ENCODE data around the gene GRIN2B.

Gene GRIN2B

DNA sequence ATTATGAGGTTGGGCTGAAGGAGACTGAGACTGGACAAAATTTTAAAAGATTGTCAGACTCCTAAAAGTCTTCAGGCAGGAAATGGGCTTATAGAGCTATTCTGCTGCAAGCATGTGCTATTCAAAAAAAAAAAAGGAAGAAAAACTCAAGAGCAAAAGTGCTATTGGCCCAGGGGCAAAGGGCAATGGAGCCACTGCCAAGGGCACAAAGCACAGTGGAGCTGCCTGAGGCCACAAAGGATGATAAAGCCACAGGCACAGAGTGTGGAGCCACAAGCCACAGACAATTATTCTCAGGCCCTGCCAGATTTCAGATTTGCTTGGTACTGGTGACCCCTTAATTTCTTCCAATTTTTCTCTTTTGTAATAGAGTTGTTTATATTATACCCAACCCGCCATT is 29.6 kb upstream of the GRIN2B start:
- Histone ChIP-seq H2BK12ac (ENCODE audit: low read length in 2 of 2) (no peak overlapping the region), H3K27me3 (ENCODE audit: control insufficient read depth in 1 of 2, insufficient read depth in 1 of 2, low read length in 2 of 2) (no peaks in the 10 kb centered on the region), H3K9ac (ENCODE audit: low read length) (no peak overlapping the region), H3K4ac (ENCODE audit: low read depth in 1 of 2, low read length in 2 of 2) (no peak overlapping the region), H2BK5ac (ENCODE audit: low read depth, low read length, poor library complexity, severe bottlenecking) (no peak overlapping the region), H3K79me1 (replicated peaks; ENCODE audit: low read length, poor library complexity, severe bottlenecking) (no peaks in the 10 kb centered on the region), H2AK5ac (ENCODE audit: low read length, severe bottlenecking) (no peak overlapping the region), H3K27ac (ENCODE audit: low read length, poor library complexity, severe bottlenecking) (no peak overlapping the region), H2BK120ac (ENCODE audit: low read depth, low read length) (no peak overlapping the region), H3K4me2 (ENCODE audit: low read length, poor library complexity, severe bottlenecking) (no peak overlapping the region), H2AFZ (ENCODE audit: low read depth, low read length) (no peak overlapping the region), H2BK15ac (ENCODE audit: low read depth, poor library complexity, severe bottlenecking) (no peak overlapping the region), H3K23ac (ENCODE audit: low read length in 2 of 2) (no peak overlapping the region), H4K8ac (ENCODE audit: low read length) (no peak overlapping the region), H3K18ac (ENCODE audit: low read depth in 1 of 2, low read length in 2 of 2) (no peak overlapping the region), H3K36me3 (ENCODE audit: control insufficient read depth in 1 of 2, insufficient read depth in 2 of 2, low read depth in 1 of 2, low read length in 2 of 2) (no peaks in the 10 kb centered on the region), H3K9me3 (ENCODE audit: control insufficient read depth, low read length) (peaks cover 11% of the 10 kb centered on the region), H3K4me3 (ENCODE audit: insufficient read depth in 1 of 2, low read depth in 1 of 2, low read length in 2 of 2) (no peak overlapping the region), H3K4me1 (ENCODE audit: control insufficient read depth, insufficient read depth, low read depth, low read length) (no peaks in the 10 kb centered on the region), H4K91ac (ENCODE audit: low read length) (no peak overlapping the region), H3K14ac (ENCODE audit: low read length in 2 of 2) (no peak overlapping the region)
- DNase-seq = no peak
- no CpG with 5 or more reads among the region's 1 CpG for WGBS

DNA sequence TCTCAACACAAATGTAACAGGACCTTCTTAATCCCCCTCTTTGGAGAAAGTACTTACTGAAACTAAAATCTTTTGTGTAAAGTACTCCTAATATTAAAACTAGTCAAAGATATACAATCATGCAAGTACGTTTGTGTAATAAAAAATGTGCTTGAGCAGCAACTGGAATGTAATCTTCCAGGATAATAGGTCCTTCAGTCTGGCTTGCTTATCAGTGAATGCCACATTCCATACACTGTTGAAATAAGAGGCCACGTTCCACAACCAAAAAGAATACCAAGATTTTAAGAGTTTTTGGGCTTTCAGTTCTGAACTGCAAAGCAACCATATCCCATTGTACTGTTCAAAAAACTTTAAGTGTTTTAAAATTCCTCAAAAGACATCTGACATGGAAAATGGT is 26.2 kb upstream of the GRIN2B start:
- H4K91ac ChIP-seq (ENCODE audit: low read length) = no peak overlapping the region
- no peaks in the 10 kb centered on the region for H3K27me3 ChIP-seq (ENCODE audit: control insufficient read depth in 1 of 2, insufficient read depth in 1 of 2, low read length in 2 of 2)
- no peak overlapping the region for H3K4me2 ChIP-seq (ENCODE audit: low read length, poor library complexity, severe bottlenecking)
- no peak overlapping the region for H3K27ac ChIP-seq (ENCODE audit: low read length, poor library complexity, severe bottlenecking)
- H3K36me3 ChIP-seq (ENCODE audit: control insufficient read depth in 1 of 2, insufficient read depth in 2 of 2, low read depth in 1 of 2, low read length in 2 of 2) = no peaks in the 10 kb centered on the region
- no peak overlapping the region for H3K14ac ChIP-seq (ENCODE audit: low read length in 2 of 2)
- no peak overlapping the region for H3K23ac ChIP-seq (ENCODE audit: low read length in 2 of 2)
- H3K79me1 ChIP-seq (replicated peaks; ENCODE audit: low read length, poor library complexity, severe bottlenecking) = no peaks in the 10 kb centered on the region
- H2BK15ac ChIP-seq (ENCODE audit: low read depth, poor library complexity, severe bottlenecking) = no peak overlapping the region
- H3K9me3 ChIP-seq (ENCODE audit: control insufficient read depth, low read length) = peaks cover 7% of the 10 kb centered on the region
- H3K18ac ChIP-seq (ENCODE audit: low read depth in 1 of 2, low read length in 2 of 2) = no peak overlapping the region
- H2AK5ac ChIP-seq (ENCODE audit: low read length, severe bottlenecking) = no peak overlapping the region
- H2BK120ac ChIP-seq (ENCODE audit: low read depth, low read length) = no peak overlapping the region
- no peak for DNase-seq
- no peak overlapping the region for H4K8ac ChIP-seq (ENCODE audit: low read length)
- H3K9ac ChIP-seq (ENCODE audit: low read length) = no peak overlapping the region
- no peak overlapping the region for H2BK5ac ChIP-seq (ENCODE audit: low read depth, low read length, poor library complexity, severe bottlenecking)
- 71% methylated on average over 2 of the region's 2 CpGs for WGBS
- no peak overlapping the region for H3K4ac ChIP-seq (ENCODE audit: low read depth in 1 of 2, low read length in 2 of 2)
- no peak overlapping the region for H2BK12ac ChIP-seq (ENCODE audit: low read length in 2 of 2)
- H3K4me1 ChIP-seq (ENCODE audit: control insufficient read depth, insufficient read depth, low read depth, low read length) = no peaks in the 10 kb centered on the region
- no peak overlapping the region for H3K4me3 ChIP-seq (ENCODE audit: insufficient read depth in 1 of 2, low read depth in 1 of 2, low read length in 2 of 2)
- no peak overlapping the region for H2AFZ ChIP-seq (ENCODE audit: low read depth, low read length)

DNA sequence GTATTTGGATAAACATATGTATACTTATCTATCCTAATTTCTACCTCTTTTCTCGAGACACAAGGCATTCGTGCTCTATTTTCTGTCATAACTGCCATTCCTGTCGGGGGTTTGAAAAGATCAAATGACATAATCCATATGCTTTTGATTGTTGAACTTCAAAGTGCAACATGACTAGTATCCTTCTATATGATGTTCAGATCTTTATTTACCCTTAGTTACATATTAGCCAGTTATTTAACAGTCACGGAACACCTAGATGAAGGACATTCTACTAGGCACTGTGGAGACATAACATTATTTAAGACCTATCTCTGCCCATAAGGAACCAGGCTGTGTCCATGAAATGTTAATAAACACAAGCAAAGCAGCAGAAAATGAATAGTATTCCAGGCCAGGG is 11.2 kb upstream of the GRIN2B start:
- H3K36me3 ChIP-seq (ENCODE audit: control insufficient read depth in 1 of 2, insufficient read depth in 2 of 2, low read depth in 1 of 2, low read length in 2 of 2) = no peaks in the 10 kb centered on the region
- H4K91ac ChIP-seq (ENCODE audit: low read length) = no peak overlapping the region
- no peak overlapping the region for H2BK5ac ChIP-seq (ENCODE audit: low read depth, low read length, poor library complexity, severe bottlenecking)
- no peak overlapping the region for H2AFZ ChIP-seq (ENCODE audit: low read depth, low read length)
- no peak overlapping the region for H2BK12ac ChIP-seq (ENCODE audit: low read length in 2 of 2)
- no peaks in the 10 kb centered on the region for H3K9me3 ChIP-seq (ENCODE audit: control insufficient read depth, low read length)
- no peak overlapping the region for H3K27ac ChIP-seq (ENCODE audit: low read length, poor library complexity, severe bottlenecking)
- H3K79me1 ChIP-seq (replicated peaks; ENCODE audit: low read length, poor library complexity, severe bottlenecking) = no peaks in the 10 kb centered on the region
- H3K4me1 ChIP-seq (ENCODE audit: control insufficient read depth, insufficient read depth, low read depth, low read length) = no peaks in the 10 kb centered on the region
- no peaks in the 10 kb centered on the region for H3K27me3 ChIP-seq (ENCODE audit: control insufficient read depth in 1 of 2, insufficient read depth in 1 of 2, low read length in 2 of 2)
- H3K4ac ChIP-seq (ENCODE audit: low read depth in 1 of 2, low read length in 2 of 2) = no peak overlapping the region
- WGBS = 97% methylated on average over 1 of the region's 4 CpGs
- H4K8ac ChIP-seq (ENCODE audit: low read length) = no peak overlapping the region
- no peak overlapping the region for H2BK120ac ChIP-seq (ENCODE audit: low read depth, low read length)
- no peak overlapping the region for H3K18ac ChIP-seq (ENCODE audit: low read depth in 1 of 2, low read length in 2 of 2)
- no peak overlapping the region for H3K4me2 ChIP-seq (ENCODE audit: low read length, poor library complexity, severe bottlenecking)
- H3K23ac ChIP-seq (ENCODE audit: low read length in 2 of 2) = no peak overlapping the region
- no peak overlapping the region for H2AK5ac ChIP-seq (ENCODE audit: low read length, severe bottlenecking)
- no peak overlapping the region for H3K14ac ChIP-seq (ENCODE audit: low read length in 2 of 2)
- no peak for DNase-seq
- no peak overlapping the region for H3K9ac ChIP-seq (ENCODE audit: low read length)
- H2BK15ac ChIP-seq (ENCODE audit: low read depth, poor library complexity, severe bottlenecking) = no peak overlapping the region
- no peak overlapping the region for H3K4me3 ChIP-seq (ENCODE audit: insufficient read depth in 1 of 2, low read depth in 1 of 2, low read length in 2 of 2)

DNA sequence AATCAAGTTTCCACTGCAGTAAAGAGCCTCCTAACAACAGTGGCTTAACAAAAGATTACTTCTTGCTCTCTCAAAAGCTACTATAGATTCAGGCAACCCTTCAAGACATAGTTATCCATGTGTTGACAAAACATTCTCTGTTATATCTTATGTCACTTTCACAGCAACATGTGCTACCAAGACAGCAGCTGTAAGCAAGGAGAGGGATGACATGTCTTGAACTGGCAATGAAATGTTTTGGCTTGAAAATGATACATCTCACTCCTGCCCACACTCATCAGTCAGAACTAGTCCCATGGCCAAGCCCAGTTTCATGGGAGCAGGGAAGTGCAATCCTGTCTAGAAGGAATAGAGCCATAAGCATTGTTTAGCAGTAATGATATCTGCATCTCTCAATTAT is 10.7 kb upstream of the GRIN2B start:
- H3K27ac ChIP-seq (ENCODE audit: low read length, poor library complexity, severe bottlenecking) = no peak overlapping the region
- H3K79me1 ChIP-seq (replicated peaks; ENCODE audit: low read length, poor library complexity, severe bottlenecking) = no peaks in the 10 kb centered on the region
- H3K4me1 ChIP-seq (ENCODE audit: control insufficient read depth, insufficient read depth, low read depth, low read length) = no peaks in the 10 kb centered on the region
- no peak overlapping the region for H2AK5ac ChIP-seq (ENCODE audit: low read length, severe bottlenecking)
- H3K27me3 ChIP-seq (ENCODE audit: control insufficient read depth in 1 of 2, insufficient read depth in 1 of 2, low read length in 2 of 2) = no peaks in the 10 kb centered on the region
- no peak overlapping the region for H3K9ac ChIP-seq (ENCODE audit: low read length)
- H3K23ac ChIP-seq (ENCODE audit: low read length in 2 of 2) = no peak overlapping the region
- H2BK5ac ChIP-seq (ENCODE audit: low read depth, low read length, poor library complexity, severe bottlenecking) = no peak overlapping the region
- no peaks in the 10 kb centered on the region for H3K36me3 ChIP-seq (ENCODE audit: control insufficient read depth in 1 of 2, insufficient read depth in 2 of 2, low read depth in 1 of 2, low read length in 2 of 2)
- no peak overlapping the region for H2BK12ac ChIP-seq (ENCODE audit: low read length in 2 of 2)
- H4K91ac ChIP-seq (ENCODE audit: low read length) = no peak overlapping the region
- H2BK120ac ChIP-seq (ENCODE audit: low read depth, low read length) = no peak overlapping the region
- H3K4ac ChIP-seq (ENCODE audit: low read depth in 1 of 2, low read length in 2 of 2) = no peak overlapping the region
- H2BK15ac ChIP-seq (ENCODE audit: low read depth, poor library complexity, severe bottlenecking) = no peak overlapping the region
- no peak overlapping the region for H3K14ac ChIP-seq (ENCODE audit: low read length in 2 of 2)
- no peak for DNase-seq
- H3K9me3 ChIP-seq (ENCODE audit: control insufficient read depth, low read length) = no peaks in the 10 kb centered on the region
- no peak overlapping the region for H3K4me2 ChIP-seq (ENCODE audit: low read length, poor library complexity, severe bottlenecking)
- H2AFZ ChIP-seq (ENCODE audit: low read depth, low read length) = no peak overlapping the region
- no peak overlapping the region for H4K8ac ChIP-seq (ENCODE audit: low read length)
- no peak overlapping the region for H3K4me3 ChIP-seq (ENCODE audit: insufficient read depth in 1 of 2, low read depth in 1 of 2, low read length in 2 of 2)
- H3K18ac ChIP-seq (ENCODE audit: low read depth in 1 of 2, low read length in 2 of 2) = no peak overlapping the region

Measured in mesenchymal stem cell (in vitro differentiated cells and primary cell).